Raji (cell line): Measurements from ENCODE around the gene PTPRG.

Source experiments
- POLR2A ChIP-seq: IDR thresholded peaks from 2 replicates; pipeline ENCODE4 v1.6.1; 2011; ENCODE audit warnings: low read depth, low read length, control low read depth; ENCODE audit not compliant: insufficient read depth

Gene PTPRG

DNA sequence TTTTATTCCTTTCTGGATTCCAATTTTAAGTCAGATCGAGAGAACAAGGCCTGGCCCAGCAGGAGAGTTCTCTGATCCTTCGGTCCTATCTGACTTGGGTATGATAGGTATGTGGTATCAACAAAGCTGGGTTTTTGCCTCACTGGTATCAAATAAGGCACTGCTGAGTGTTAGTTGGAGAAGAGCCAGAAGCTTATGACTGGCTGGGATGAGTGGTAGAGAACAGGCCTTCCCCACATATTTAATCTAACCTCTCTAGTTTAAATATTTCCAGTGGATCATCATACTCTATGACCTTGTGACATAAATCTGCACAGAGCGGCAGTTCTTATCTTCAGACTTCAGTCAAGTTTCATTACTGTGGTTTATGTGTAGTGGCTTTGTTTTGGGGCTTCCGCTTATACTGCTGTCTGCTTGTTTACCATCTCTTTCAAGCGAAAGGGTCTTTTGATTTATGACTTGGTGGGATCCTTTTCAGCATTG lies 164.5 kb downstream of the PTPRG start:
- TF ChIP-seq POLR2A: no peak

GRCh38 chr3:61727435-61727834 lies 166.1 kb downstream of the PTPRG start:
- no peak for TF ChIP-seq POLR2A

- TF ChIP-seq POLR2A: no peak
These were observed 167.8 kb downstream of the PTPRG start for GRCh38 chr3:61729038-61729634.

GRCh38 chr3:61730056-61730455 lies 168.7 kb downstream of the PTPRG start:
- no peak for TF ChIP-seq POLR2A

DNA sequence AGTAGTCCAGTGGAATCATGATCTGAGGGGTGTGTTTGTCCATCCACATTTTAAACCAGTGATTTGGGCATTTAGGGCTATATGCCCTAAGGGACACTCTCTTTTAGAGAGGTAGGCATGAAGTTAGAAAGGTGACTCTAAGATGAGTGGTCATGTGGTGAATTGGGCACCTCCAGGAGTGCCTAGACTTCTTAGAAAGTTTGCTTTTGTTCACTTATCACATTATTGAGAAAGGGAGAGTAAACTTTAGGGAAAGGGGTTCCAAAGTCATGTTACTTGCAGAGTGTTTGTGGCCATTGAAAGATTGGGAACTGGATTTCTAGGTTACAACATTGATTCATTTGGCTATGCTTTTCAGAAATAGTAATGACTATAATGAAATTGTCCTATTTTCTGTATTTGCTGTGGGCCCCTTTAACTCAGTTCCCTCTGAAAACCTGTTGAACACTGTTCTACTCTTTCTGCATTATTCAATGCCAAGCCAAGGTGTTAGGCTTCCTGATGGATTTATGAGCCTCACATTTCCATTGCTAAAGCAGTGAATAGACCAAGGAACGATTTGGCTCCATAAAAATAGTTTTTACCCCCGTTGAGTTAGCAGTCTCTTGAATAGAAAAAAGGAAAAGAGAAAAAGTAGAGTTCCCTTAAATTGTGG lies 169.3 kb downstream of the PTPRG start:
- no peak for TF ChIP-seq POLR2A

DNA sequence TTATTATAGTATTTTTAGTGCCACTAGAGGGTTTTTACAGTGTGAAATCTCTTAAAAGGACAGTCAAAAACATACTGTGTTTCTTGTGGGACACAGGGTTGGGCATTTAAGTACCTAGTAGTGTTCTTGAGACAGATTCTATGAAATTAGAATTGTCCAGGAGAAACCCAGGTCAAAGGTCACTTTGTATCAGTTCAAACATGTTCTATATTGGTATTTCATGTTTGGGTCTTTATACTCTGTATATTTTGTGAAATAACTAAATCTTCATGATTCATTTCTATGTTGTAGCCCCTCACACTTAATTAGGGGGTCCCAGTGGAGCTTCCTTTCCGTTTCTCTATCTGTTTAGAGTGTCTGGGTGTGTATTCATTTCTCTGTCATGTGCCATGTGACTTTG lies 171.6 kb downstream of the PTPRG start:
- TF ChIP-seq POLR2A: no peak

DNA sequence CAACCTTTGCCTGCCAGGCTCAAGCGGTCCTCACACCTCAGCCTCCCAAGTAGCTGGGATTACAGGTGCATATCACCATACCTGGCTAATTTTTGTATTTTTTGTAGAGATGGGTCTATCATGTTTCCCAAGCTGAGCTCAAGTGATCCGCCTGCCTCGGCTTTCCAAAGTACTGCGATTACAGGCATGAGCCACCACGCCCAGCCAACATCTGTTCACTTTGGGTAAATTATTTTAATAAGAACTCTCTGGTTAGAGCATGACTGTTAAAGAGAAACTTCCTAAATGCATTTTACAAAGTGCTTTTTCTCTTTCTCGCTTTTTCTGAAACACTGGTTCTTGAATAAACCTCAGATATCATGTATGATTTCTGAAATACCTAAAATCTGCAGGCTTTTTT lies 172.5 kb downstream of the PTPRG start:
- TF ChIP-seq POLR2A: no peak

DNA sequence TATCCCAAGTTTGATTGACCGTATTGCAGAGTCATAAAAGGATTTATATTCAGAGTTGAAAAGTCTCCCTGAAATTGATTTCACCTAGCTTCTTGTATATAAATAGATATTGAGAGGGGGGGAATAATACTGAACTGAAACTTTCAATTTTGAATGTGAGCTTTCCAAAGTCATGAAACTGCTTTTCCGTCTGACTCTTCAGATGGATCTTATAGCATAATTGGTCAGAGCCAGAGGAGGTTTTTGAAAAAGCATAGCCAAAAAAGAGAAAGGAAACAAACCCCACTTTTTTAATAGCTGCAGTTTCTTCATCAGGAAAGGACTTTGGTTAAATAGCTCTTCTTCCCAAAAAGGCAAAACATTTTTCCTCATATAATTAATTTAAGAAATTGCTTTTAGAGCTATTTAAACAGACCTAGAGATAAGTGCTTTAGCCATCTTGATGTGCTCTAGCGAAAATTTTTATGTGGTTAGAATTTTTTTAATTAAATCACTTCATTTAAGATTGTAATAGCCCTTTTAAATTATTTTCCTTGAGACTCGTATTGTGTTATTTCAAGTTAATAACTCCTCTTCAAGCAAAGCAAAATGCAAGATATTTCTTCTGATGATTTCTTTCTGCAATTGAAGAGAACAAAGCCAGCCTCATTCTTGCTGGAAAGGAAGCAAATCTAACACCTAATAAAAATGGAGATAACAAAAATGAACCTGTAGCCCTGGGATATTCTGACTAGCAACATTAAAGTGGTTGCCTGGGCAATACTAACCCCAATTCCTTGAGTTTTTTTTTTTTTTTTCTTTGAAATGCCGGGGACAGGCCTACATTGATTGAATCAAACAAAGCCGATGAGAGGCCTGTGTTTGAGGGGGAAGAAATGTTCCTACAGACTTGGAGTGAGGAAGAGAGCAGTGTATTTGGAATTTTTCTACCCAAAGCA lies 173.6 kb downstream of the PTPRG start:
- no peak for TF ChIP-seq POLR2A

- TF ChIP-seq POLR2A: no peak
These were observed 175.1 kb downstream of the PTPRG start for GRCh38 chr3:61736506-61736905.

DNA sequence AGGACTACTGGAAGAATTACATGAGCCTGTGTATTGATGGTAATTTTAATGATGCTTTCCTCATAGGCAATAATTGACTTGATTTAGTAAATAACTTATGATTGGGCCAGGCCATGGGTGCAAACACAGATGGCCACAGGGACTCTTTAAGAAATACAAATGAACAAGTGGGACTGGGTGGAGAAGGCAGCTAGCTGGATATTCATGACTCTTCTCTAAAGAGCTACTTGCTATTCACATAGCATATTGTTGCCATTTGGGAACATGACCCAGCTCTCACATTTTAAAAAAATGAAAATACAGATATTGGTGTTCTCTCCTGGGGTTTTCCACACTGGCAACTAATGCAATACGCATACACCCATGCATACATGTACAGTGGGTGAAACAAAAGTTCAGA lies 178.3 kb downstream of the PTPRG start:
- no peak for TF ChIP-seq POLR2A

- TF ChIP-seq POLR2A: no peak
These were observed 179.1 kb downstream of the PTPRG start for GRCh38 chr3:61740494-61740893.

- no peak for TF ChIP-seq POLR2A
These were observed 180.2 kb downstream of the PTPRG start for GRCh38 chr3:61741551-61741950.

GRCh38 chr3:61742006-61742405 lies 180.6 kb downstream of the PTPRG start:
- no peak for TF ChIP-seq POLR2A

GRCh38 chr3:61743067-61743466 lies 181.7 kb downstream of the PTPRG start:
- TF ChIP-seq POLR2A: no peak

GRCh38 chr3:61743686-61744242 lies 182.4 kb downstream of the PTPRG start:
- no peak for TF ChIP-seq POLR2A

DNA sequence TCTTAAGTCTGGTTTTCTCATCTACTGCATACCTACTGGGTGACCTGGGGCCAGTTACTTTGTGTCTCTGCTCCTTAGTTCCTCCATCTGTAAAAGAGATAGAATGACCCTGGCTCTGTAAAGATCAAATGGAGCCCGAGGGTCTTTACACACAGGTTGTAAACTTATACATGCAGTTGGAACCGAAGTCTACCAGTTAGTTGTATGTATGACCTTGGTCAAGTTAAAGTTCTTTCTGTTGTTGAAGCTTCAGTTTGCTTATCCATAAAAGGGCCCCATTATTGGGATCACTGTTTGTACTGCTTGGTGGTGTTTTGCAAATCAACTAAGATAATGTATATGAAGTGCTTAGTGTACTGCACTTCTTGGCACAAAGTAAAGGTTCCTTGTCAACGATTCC lies 186.9 kb downstream of the PTPRG start:
- no peak for TF ChIP-seq POLR2A

GRCh38 chr3:61750766-61751165 lies 189.4 kb downstream of the PTPRG start:
- TF ChIP-seq POLR2A: no peak
